Tibial nerve (tissue), 4 donors: ENCODE measurements around the gene SFN.

ENCODE experiments used
- EP300 ChIP-seq, 2 donors: sonication (generic); formaldehyde crosslinking; IDR thresholded peaks; one replicate each; pipeline ENCODE4 v1.6.1; 2017; ENCODE audit warnings: antibody characterized with exemption in 2 of 2, mild to moderate bottlenecking in 1 of 2
- POLR2A ChIP-seq, 2 donors: fragments of 450-650 bp; IDR thresholded peaks; one replicate each; pipeline ENCODE4 v1.6.1; 2017; ENCODE audit warnings: antibody characterized with exemption in 2 of 2, mild to moderate bottlenecking in 2 of 2, moderate library complexity in 2 of 2
- TF ChIP-seq, protein P1 (sequence below), 5 experiments: fragments of 200-600 bp in 3 of 5; fragments of 450-650 bp in 2 of 5; sonication (generic) in 3 of 5; IDR thresholded peaks; one replicate each; pipeline ENCODE4 v1.5.1; 2016 to 2019; ENCODE audit warnings: antibody characterized with exemption in 5 of 5, mild to moderate bottlenecking in 3 of 5, moderate library complexity in 2 of 5

DNA sequence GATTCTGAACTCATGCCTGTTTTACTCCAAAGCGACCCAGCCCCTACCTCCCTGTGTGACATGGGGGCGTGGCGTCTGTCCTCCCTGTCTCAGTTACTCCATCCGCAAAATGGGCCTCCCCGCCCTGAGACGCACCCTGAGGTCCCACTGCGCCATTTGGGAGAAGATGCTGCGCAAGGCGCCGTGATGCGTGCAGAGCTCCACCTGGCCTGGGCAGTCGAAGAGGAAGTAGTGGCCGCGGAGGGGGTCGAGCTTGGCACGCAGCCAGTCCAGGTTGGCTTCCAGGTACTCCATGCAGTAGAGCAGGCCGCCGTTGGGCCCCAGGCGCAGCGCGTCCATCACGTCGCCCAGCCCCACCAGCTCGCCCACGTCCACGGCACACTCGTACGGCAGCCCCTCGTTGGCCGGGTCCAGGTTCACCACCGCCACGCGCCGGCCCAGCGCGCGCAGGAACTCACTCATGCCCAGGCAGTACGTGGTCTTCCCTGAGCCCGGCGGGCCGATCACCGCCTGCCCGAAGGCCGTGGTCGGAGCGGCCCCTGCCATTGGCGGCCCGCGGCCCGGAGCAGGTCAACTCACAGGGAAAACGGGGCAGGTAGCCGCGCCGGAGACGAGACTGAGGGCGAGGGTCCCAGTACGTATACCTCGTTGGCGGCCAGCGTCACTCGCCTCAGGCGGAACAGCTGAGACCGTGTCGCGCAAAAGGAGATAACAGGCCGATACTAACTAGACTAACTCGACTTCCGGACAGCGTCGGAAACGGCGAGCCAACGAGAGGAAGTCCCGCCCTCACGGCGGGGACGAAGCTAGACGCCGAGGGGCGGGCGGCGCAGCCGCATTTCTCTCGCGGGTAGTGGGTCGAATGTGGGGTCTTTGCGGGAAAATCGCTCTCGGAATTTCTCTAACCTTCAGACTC lies 26.9 kb downstream of the SFN start, which contains the start of gene GPN2:
- TF ChIP-seq, protein P1, sequence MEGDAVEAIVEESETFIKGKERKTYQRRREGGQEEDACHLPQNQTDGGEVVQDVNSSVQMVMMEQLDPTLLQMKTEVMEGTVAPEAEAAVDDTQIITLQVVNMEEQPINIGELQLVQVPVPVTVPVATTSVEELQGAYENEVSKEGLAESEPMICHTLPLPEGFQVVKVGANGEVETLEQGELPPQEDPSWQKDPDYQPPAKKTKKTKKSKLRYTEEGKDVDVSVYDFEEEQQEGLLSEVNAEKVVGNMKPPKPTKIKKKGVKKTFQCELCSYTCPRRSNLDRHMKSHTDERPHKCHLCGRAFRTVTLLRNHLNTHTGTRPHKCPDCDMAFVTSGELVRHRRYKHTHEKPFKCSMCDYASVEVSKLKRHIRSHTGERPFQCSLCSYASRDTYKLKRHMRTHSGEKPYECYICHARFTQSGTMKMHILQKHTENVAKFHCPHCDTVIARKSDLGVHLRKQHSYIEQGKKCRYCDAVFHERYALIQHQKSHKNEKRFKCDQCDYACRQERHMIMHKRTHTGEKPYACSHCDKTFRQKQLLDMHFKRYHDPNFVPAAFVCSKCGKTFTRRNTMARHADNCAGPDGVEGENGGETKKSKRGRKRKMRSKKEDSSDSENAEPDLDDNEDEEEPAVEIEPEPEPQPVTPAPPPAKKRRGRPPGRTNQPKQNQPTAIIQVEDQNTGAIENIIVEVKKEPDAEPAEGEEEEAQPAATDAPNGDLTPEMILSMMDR (IDR thresholded peaks at IDR 0.05), result no peak
- peak in 1 of 2 donors; percentile 41 for TF ChIP-seq POLR2A (IDR thresholded peaks at IDR 0.05)
- TF ChIP-seq EP300 (IDR thresholded peaks at IDR 0.05), result peak; percentile 28 to 83
